Right kidney (tissue), 1 donor: ENCODE measurements around the gene RAB11FIP3.
"Not testable (repeated sequence)": the region's sequence is repeated elsewhere in the genome, so short reads cannot be mapped to it uniquely, and the experiment has no call there.

Experiments used
- DNase-seq: peaks from one replicate; pipeline ENCODE4 v3.0.0-alpha.2; 2016

The RAB11FIP3 gene

GRCh38 chr16:467249-467871 lies 41.9 kb downstream of the RAB11FIP3 start:
- DNase-seq, result not testable (repeated sequence)

GRCh38 chr16:468068-468821 lies 42.8 kb downstream of the RAB11FIP3 start:
- no peak for DNase-seq

GRCh38 chr16:469459-469858 lies 44.0 kb downstream of the RAB11FIP3 start:
- not testable (repeated sequence) for DNase-seq

GRCh38 chr16:470418-470817 lies 45.0 kb downstream of the RAB11FIP3 start:
- DNase-seq, result no peak

- peak; percentile 78 for DNase-seq
These were observed 46.1 kb downstream of the RAB11FIP3 start for GRCh38 chr16:471353-472198.

- no peak for DNase-seq
These were observed 46.7 kb downstream of the RAB11FIP3 start for GRCh38 chr16:472199-472504.

- DNase-seq, result no peak
These were observed 47.9 kb downstream of the RAB11FIP3 start for GRCh38 chr16:473046-474043.

- peak; percentile 44 for DNase-seq
These were observed 49.1 kb downstream of the RAB11FIP3 start for GRCh38 chr16:474420-475122.

GRCh38 chr16:476039-476438 lies 50.6 kb downstream of the RAB11FIP3 start:
- DNase-seq, result no peak

- peak; percentile 44 for DNase-seq
These were observed 52.1 kb downstream of the RAB11FIP3 start for GRCh38 chr16:477301-478157.

- DNase-seq, result not testable (repeated sequence)
These were observed 52.8 kb downstream of the RAB11FIP3 start for GRCh38 chr16:478287-478686.

GRCh38 chr16:482468-483185 lies 57.2 kb downstream of the RAB11FIP3 start:
- DNase-seq, result no peak

- no peak for DNase-seq
These were observed 58.1 kb downstream of the RAB11FIP3 start for GRCh38 chr16:483341-484075.

- no peak for DNase-seq
These were observed 64.2 kb downstream of the RAB11FIP3 start for GRCh38 chr16:489606-490005.

GRCh38 chr16:490768-491167 lies 65.3 kb downstream of the RAB11FIP3 start:
- DNase-seq, result no peak

GRCh38 chr16:491220-491919 lies 65.9 kb downstream of the RAB11FIP3 start:
- no peak for DNase-seq

- no peak for DNase-seq
These were observed 66.9 kb downstream of the RAB11FIP3 start for GRCh38 chr16:492211-492875.

- not testable (repeated sequence) for DNase-seq
These were observed 69.2 kb downstream of the RAB11FIP3 start for GRCh38 chr16:494676-495075.
